Activated T-helper 17 cell treated with anti-CD3 and anti-CD28 coated beads, Interleukin-2, amount 50 U/mL, for 72 hours (primary cell): ENCODE data around the gene COL17A1. TPM values are rescaled to one million over a fixed set of nuclear protein-coding genes. Genes with fewer than 3 reads are reported as not detected.

ENCODE experiments used
- ATAC-seq: fragments of 150-1000 bp; cut with Tn5 transposase; replicated peaks from 2 replicates; pipeline ENCODE4 v1.10.0; 2021; ENCODE audit warnings: mild to moderate bottlenecking, moderate library complexity
- H3K27ac Mint-ChIP-seq: one replicate; pipeline ENCODE4 v1.8.0; 2022; ENCODE audit warnings: mixed read lengths
- H3K27me3 Mint-ChIP-seq: one replicate; pipeline ENCODE4 v1.8.0; 2022; ENCODE audit warnings: mixed read lengths
- H3K36me3 Mint-ChIP-seq: one replicate; pipeline ENCODE4 v1.8.0; 2022; ENCODE audit warnings: low read depth, mild to moderate bottlenecking, mixed read lengths
- H3K4me1 Mint-ChIP-seq: one replicate; pipeline ENCODE4 v1.8.0; 2022; ENCODE audit warnings: mixed read lengths
- H3K4me3 Mint-ChIP-seq: one replicate; pipeline ENCODE4 v1.8.0; 2022; ENCODE audit warnings: mild to moderate bottlenecking, mixed read lengths
- H3K9me3 Mint-ChIP-seq: one replicate; pipeline ENCODE4 v1.8.0; 2022; ENCODE audit warnings: mixed read lengths
- total RNA-seq, 2 donors: library from RNA; stranded (reverse); gene quantifications; one replicate each; pipeline ENCODE4 v1.2.3, GENCODE V29; 2022

COL17A1 gene
- total RNA-seq: not detected

GRCh38 chr10:104085801-104086400 lies at the start of gene COL17A1:
COL17A1 (minus strand) TSS chr10:104085880; CDS start chr10:104080673, 5,207 bp downstream.
- Mint-ChIP-seq H3K27me3 (no peaks in the 10 kb centered on the region), H3K27ac (no peak within 1 kb of the TSS), H3K9me3 (no peaks in the 10 kb centered on the region), H3K4me1 (no peaks in the 10 kb centered on the region), H3K4me3 (no peak within 1 kb of the TSS), H3K36me3 (no peaks in the 10 kb centered on the region)
- ATAC-seq: no peak

GRCh38 chr10:104130041-104130440 lies 44.4 kb upstream of the COL17A1 start:
- Mint-ChIP-seq H3K4me3 (no peak overlapping the region), H3K9me3 (no peaks in the 10 kb centered on the region), H3K27me3 (peaks cover 16% of the 10 kb centered on the region), H3K4me1 (peaks cover 6% of the 10 kb centered on the region), H3K27ac (no peak overlapping the region), H3K36me3 (peaks cover 23% of the 10 kb centered on the region)
- no peak for ATAC-seq

- ATAC-seq: no peak
- Mint-ChIP-seq H3K36me3 (peaks cover 37% of the 10 kb centered on the region), H3K9me3 (no peaks in the 10 kb centered on the region), H3K4me1 (peaks cover 8% of the 10 kb centered on the region), H3K27ac (no peak overlapping the region), H3K27me3 (peaks cover 9% of the 10 kb centered on the region), H3K4me3 (no peak overlapping the region)
Observed at GRCh38 chr10:104128214-104128613, 42.5 kb upstream of the COL17A1 start.

- H3K9me3 Mint-ChIP-seq: no peaks in the 10 kb centered on the region
- H3K4me1 Mint-ChIP-seq: peaks cover 16% of the 10 kb centered on the region
- H3K27me3 Mint-ChIP-seq: peaks cover 4% of the 10 kb centered on the region
- no peak overlapping the region for H3K4me3 Mint-ChIP-seq
- peaks cover 38% of the 10 kb centered on the region for H3K36me3 Mint-ChIP-seq
- no peak for ATAC-seq
- H3K27ac Mint-ChIP-seq: no peak overlapping the region
Observed at GRCh38 chr10:104127411-104127810, 41.7 kb upstream of the COL17A1 start.

GRCh38 chr10:104123397-104123796 lies 37.7 kb upstream of the COL17A1 start:
- ATAC-seq: no peak
- H3K36me3 Mint-ChIP-seq: peaks cover 38% of the 10 kb centered on the region

GRCh38 chr10:104122225-104123107 lies 36.8 kb upstream of the COL17A1 start:
- H3K27me3 Mint-ChIP-seq: no peaks in the 10 kb centered on the region
- peaks cover 27% of the 10 kb centered on the region for H3K4me1 Mint-ChIP-seq
- H3K4me3 Mint-ChIP-seq: peak overlapping the region; percentile 91
- H3K36me3 Mint-ChIP-seq: peaks cover 38% of the 10 kb centered on the region
- no peaks in the 10 kb centered on the region for H3K9me3 Mint-ChIP-seq
- ATAC-seq: no peak
- peak overlapping the region; percentile 99 for H3K27ac Mint-ChIP-seq

More at GRCh38 chr10:104123397-104123796, 37.7 kb upstream of the COL17A1 start:
- peak overlapping the region; percentile 91 for H3K4me3 Mint-ChIP-seq
- no peaks in the 10 kb centered on the region for H3K27me3 Mint-ChIP-seq
- no peaks in the 10 kb centered on the region for H3K9me3 Mint-ChIP-seq
- H3K27ac Mint-ChIP-seq: peak overlapping the region; percentile 99
- peaks cover 27% of the 10 kb centered on the region for H3K4me1 Mint-ChIP-seq

- Mint-ChIP-seq H3K27ac (peak within 1 kb of the TSS; percentile 99), H3K4me3 (peak within 1 kb of the TSS; percentile 91), H3K4me1 (peaks cover 22% of the 10 kb centered on the region), H3K36me3 (peaks cover 31% of the 10 kb centered on the region), H3K9me3 (no peaks in the 10 kb centered on the region), H3K27me3 (no peaks in the 10 kb centered on the region)
- peak; percentile 90 for ATAC-seq
Observed at GRCh38 chr10:104121485-104122224, 36.0 kb upstream of the COL17A1 start, which contains the start of gene SFR1. SFR1 (plus strand) TSS chr10:104122171; CDS start chr10:104122184, 13 bp downstream.

- Mint-ChIP-seq H3K4me1 (peaks cover 21% of the 10 kb centered on the region), H3K9me3 (no peaks in the 10 kb centered on the region), H3K27me3 (no peaks in the 10 kb centered on the region), H3K27ac (peak overlapping the region; percentile 99), H3K4me3 (peak overlapping the region; percentile 91), H3K36me3 (peaks cover 25% of the 10 kb centered on the region)
- peak; percentile 51 for ATAC-seq
Observed at GRCh38 chr10:104120903-104121484, 35.3 kb upstream of the COL17A1 start.

- no peak for ATAC-seq
- Mint-ChIP-seq H3K4me1 (peaks cover 21% of the 10 kb centered on the region), H3K9me3 (no peaks in the 10 kb centered on the region), H3K27me3 (no peaks in the 10 kb centered on the region), H3K36me3 (peaks cover 20% of the 10 kb centered on the region), H3K4me3 (peak overlapping the region; percentile 91), H3K27ac (peak overlapping the region; percentile 99)
Observed at GRCh38 chr10:104120512-104120902, 34.8 kb upstream of the COL17A1 start.

GRCh38 chr10:104119996-104120395 lies 34.3 kb upstream of the COL17A1 start:
- H3K4me1 Mint-ChIP-seq: peaks cover 21% of the 10 kb centered on the region
- peak overlapping the region; percentile 91 for H3K4me3 Mint-ChIP-seq
- peak overlapping the region; percentile 99 for H3K27ac Mint-ChIP-seq
- no peaks in the 10 kb centered on the region for H3K27me3 Mint-ChIP-seq
- peaks cover 15% of the 10 kb centered on the region for H3K36me3 Mint-ChIP-seq
- H3K9me3 Mint-ChIP-seq: no peaks in the 10 kb centered on the region
- no peak for ATAC-seq

GRCh38 chr10:104117839-104118323 lies 32.2 kb upstream of the COL17A1 start:
- Mint-ChIP-seq H3K27ac (no peak overlapping the region), H3K9me3 (no peaks in the 10 kb centered on the region), H3K36me3 (no peaks in the 10 kb centered on the region), H3K27me3 (no peaks in the 10 kb centered on the region), H3K4me1 (peaks cover 16% of the 10 kb centered on the region), H3K4me3 (no peak overlapping the region)
- ATAC-seq: no peak

- no peak overlapping the region for H3K27ac Mint-ChIP-seq
- no peaks in the 10 kb centered on the region for H3K36me3 Mint-ChIP-seq
- H3K9me3 Mint-ChIP-seq: no peaks in the 10 kb centered on the region
- H3K4me1 Mint-ChIP-seq: peaks cover 6% of the 10 kb centered on the region
- ATAC-seq: no peak
- H3K4me3 Mint-ChIP-seq: no peak overlapping the region
- H3K27me3 Mint-ChIP-seq: peaks cover 9% of the 10 kb centered on the region
Observed at GRCh38 chr10:104113376-104113956, 27.8 kb upstream of the COL17A1 start.

- Mint-ChIP-seq H3K4me1 (peaks cover 6% of the 10 kb centered on the region), H3K27ac (peak overlapping the region; percentile 36)
- peak; percentile 99 for ATAC-seq
Observed at GRCh38 chr10:104109908-104110662, 24.4 kb upstream of the COL17A1 start.

More at GRCh38 chr10:104109908-104110662, 24.4 kb upstream of the COL17A1 start:
- Mint-ChIP-seq H3K36me3 (no peaks in the 10 kb centered on the region), H3K4me3 (no peak overlapping the region), H3K9me3 (no peaks in the 10 kb centered on the region), H3K27me3 (peaks cover 9% of the 10 kb centered on the region)
